NCI-H2196 (cell line): ENCODE measurements around the gene THEMIS.
"Not testable (repeated sequence)": the region's sequence is repeated elsewhere in the genome, so short reads cannot be mapped to it uniquely, and the experiment has no call there.

Experiments used
- DNase-seq: peaks from one replicate; lab custom pipeline; 2025; ENCODE audit not compliant: unreplicated experiment; lab: John Stamatoyannopoulos, UW

The THEMIS gene

GRCh38 chr6:127807806-127808517 is 92.9 kb downstream of the THEMIS start:
- no peak for DNase-seq

GRCh38 chr6:127796713-127797112 is 104.1 kb downstream of the THEMIS start:
- no peak for DNase-seq

- no peak for DNase-seq
Observed at GRCh38 chr6:127794405-127794804, 106.5 kb downstream of the THEMIS start.

- DNase-seq = no peak
Observed at GRCh38 chr6:127793396-127793795, 107.5 kb downstream of the THEMIS start.

GRCh38 chr6:127792616-127793015 is 108.2 kb downstream of the THEMIS start:
- DNase-seq = no peak

GRCh38 chr6:127791779-127792528 is 108.9 kb downstream of the THEMIS start:
- no peak for DNase-seq

GRCh38 chr6:127790571-127790970 is 110.3 kb downstream of the THEMIS start:
- DNase-seq = no peak

- DNase-seq = no peak
Observed at GRCh38 chr6:127786109-127786508, 114.7 kb downstream of the THEMIS start.

- DNase-seq = no peak
Observed at GRCh38 chr6:127784468-127784867, 116.4 kb downstream of the THEMIS start.

- DNase-seq = not testable (repeated sequence)
Observed at GRCh38 chr6:127781636-127782272, 119.1 kb downstream of the THEMIS start.

GRCh38 chr6:127776320-127776719 is 124.5 kb downstream of the THEMIS start:
- no peak for DNase-seq

- no peak for DNase-seq
Observed at GRCh38 chr6:127775371-127775770, 125.5 kb downstream of the THEMIS start.

- no peak for DNase-seq
Observed at GRCh38 chr6:127768745-127769144, 132.1 kb downstream of the THEMIS start.

- DNase-seq = no peak
Observed at GRCh38 chr6:127768223-127768622, 132.6 kb downstream of the THEMIS start.

- DNase-seq = no peak
Observed at GRCh38 chr6:127765949-127766348, 134.9 kb downstream of the THEMIS start.

GRCh38 chr6:127762284-127762683 is 138.6 kb downstream of the THEMIS start:
- DNase-seq = no peak

GRCh38 chr6:127761084-127761483 is 139.8 kb downstream of the THEMIS start:
- no peak for DNase-seq

- no peak for DNase-seq
Observed at GRCh38 chr6:127749095-127749494, 151.8 kb downstream of the THEMIS start.

- DNase-seq = no peak
Observed at GRCh38 chr6:127748290-127748689, 152.6 kb downstream of the THEMIS start.

GRCh38 chr6:127738423-127738822 is 162.4 kb downstream of the THEMIS start:
- DNase-seq = no peak

GRCh38 chr6:127737768-127738167 is 163.1 kb downstream of the THEMIS start:
- DNase-seq = no peak

- peak; percentile 53 for DNase-seq
Observed at GRCh38 chr6:127737009-127737486, 163.8 kb downstream of the THEMIS start.
